Measurements from ENCODE around the gene ARHGEF12. TPM values are rescaled to one million over a fixed set of nuclear protein-coding genes. Genes with fewer than 3 reads are reported as not detected.

Gene ARHGEF12
- total RNA-seq, 1 donor from 2014 or later, result 121 TPM

DNA sequence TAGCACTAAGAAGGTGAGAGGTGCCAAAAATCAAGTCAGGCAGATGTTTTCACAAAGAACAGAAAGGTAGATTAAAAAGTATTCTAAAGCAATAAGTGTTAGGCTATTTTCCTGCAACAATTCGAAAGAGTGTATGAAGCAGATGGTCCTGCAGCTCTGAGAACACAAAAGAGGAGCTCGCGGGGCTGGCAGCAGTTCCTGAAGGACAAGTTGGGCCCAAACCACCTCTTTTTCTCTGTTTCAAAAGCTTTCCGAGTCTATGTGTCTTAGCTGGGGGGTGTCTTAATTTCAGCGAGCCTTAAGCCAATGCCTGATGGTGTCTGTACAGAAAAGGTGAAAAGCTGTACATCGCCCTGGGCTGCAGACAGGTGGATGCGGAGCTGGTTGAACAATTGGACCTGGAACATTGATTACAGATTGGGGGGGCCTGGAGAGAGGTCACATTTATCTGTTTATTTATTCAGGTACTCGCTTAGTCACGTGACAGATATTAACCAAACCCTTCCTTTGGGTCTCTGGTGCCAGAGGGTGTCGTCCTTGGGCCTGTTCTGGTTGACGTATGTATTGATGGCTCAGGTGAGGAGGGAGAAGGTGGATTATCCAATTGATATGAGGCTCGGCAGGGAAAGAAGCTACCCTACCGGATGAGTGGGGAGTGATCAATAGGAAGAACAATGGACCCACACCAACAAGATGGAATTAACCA is 200.0 kb downstream of the ARHGEF12 start:
- TF ChIP-seq, protein P1, sequence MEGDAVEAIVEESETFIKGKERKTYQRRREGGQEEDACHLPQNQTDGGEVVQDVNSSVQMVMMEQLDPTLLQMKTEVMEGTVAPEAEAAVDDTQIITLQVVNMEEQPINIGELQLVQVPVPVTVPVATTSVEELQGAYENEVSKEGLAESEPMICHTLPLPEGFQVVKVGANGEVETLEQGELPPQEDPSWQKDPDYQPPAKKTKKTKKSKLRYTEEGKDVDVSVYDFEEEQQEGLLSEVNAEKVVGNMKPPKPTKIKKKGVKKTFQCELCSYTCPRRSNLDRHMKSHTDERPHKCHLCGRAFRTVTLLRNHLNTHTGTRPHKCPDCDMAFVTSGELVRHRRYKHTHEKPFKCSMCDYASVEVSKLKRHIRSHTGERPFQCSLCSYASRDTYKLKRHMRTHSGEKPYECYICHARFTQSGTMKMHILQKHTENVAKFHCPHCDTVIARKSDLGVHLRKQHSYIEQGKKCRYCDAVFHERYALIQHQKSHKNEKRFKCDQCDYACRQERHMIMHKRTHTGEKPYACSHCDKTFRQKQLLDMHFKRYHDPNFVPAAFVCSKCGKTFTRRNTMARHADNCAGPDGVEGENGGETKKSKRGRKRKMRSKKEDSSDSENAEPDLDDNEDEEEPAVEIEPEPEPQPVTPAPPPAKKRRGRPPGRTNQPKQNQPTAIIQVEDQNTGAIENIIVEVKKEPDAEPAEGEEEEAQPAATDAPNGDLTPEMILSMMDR (IDR thresholded peaks at IDR 0.05), result no peak
- ATAC-seq (no peak), DNase-seq (no peak)
- no peaks in the 10 kb centered on the region for H3K36me3 ChIP-seq
- intact Hi-C loops (cut with DNase I), result no loop called here
- H3K27ac ChIP-seq, result no peak overlapping the region
- H3K27me3 ChIP-seq (ENCODE audit: low read depth), result no peaks in the 10 kb centered on the region
- H3K4me1 ChIP-seq, result no peaks in the 10 kb centered on the region
- H3K9me3 ChIP-seq, result no peaks in the 10 kb centered on the region
- no peak overlapping the region for H3K4me3 ChIP-seq

DNA sequence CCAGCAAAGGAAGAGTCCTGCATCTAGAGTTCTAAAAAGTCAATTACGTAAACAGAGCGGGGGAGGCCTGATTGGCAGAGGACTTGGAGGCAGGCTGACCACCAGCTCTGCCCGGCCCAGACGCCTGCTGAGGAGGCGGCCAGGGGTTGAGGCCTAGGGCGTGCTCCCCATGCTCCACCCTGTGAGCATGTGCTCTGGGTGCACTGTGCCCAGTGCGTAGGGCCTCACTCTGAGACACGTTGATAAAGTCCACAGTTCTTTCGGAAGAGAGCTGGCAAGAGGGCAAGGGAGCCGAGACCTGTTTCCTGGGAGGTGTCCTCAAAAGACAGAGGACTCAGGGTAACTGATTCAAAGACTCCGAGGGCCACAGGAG is 200.6 kb downstream of the ARHGEF12 start:
- no peak overlapping the region for H3K27ac ChIP-seq
- H3K4me3 ChIP-seq, result no peak overlapping the region
- intact Hi-C loops (cut with DNase I), result no loop called here
- H3K9me3 ChIP-seq, result no peaks in the 10 kb centered on the region
- H3K4me1 ChIP-seq, result no peaks in the 10 kb centered on the region
- no peaks in the 10 kb centered on the region for H3K36me3 ChIP-seq
- TF ChIP-seq, protein P1 (IDR thresholded peaks at IDR 0.05), result no peak
- ATAC-seq (no peak), DNase-seq (no peak)
- no peaks in the 10 kb centered on the region for H3K27me3 ChIP-seq (ENCODE audit: low read depth)

DNA sequence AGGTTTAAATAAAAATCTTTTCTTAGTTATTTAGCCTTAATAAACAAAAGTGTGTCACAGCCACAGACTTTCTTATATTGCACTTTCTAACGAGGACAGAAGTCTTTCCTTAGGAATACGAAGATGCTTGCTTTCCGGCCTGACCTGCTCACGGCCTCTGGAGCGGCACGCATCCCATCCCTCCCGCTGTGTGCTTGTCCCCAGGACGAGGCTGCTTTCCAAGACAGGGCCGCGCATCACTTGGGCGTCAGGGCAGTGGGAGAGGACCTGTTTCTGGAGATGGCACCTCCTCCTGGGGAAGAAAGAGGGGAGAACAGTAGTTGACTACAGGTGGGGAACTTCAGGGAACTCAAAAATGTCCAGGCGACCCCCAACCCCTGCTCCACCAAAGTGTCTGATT is 201.8 kb downstream of the ARHGEF12 start:
- Histone ChIP-seq H3K27me3 (ENCODE audit: low read depth) (no peaks in the 10 kb centered on the region), H3K4me1 (no peaks in the 10 kb centered on the region), H3K4me3 (no peak overlapping the region), H3K9me3 (peaks cover 5% of the 10 kb centered on the region), H3K36me3 (no peaks in the 10 kb centered on the region), H3K27ac (no peak overlapping the region)
- TF ChIP-seq, protein P1 (IDR thresholded peaks at IDR 0.05), result no peak
- intact Hi-C loops (cut with DNase I), result no loop called here
- ATAC-seq, result no peak
- DNase-seq, result no peak

DNA sequence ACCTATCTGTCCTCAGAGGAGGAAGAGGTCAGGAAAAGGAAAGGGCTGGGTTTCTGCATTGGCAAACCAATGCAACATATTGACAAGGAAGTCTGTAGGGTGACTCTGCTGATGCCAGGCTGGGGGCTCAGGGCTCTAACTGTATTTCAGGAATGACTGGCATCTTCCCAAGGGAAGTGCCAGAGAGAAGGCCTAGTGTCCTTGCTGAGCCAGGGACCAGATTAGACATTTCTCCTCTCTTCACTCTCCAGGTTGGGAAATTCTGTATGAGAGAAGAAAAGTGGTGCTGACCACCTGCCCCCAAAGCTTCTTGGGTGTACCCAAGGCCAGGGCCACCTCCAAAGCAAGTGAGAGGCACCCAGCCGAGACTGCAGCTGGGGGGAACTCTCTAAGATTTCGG is 202.5 kb downstream of the ARHGEF12 start:
- no peak overlapping the region for H3K27ac ChIP-seq
- no peak for ATAC-seq
- H3K27me3 ChIP-seq (ENCODE audit: low read depth), result no peaks in the 10 kb centered on the region
- no peaks in the 10 kb centered on the region for H3K4me1 ChIP-seq
- peaks cover 5% of the 10 kb centered on the region for H3K9me3 ChIP-seq
- intact Hi-C loops (cut with DNase I), result no loop called here
- TF ChIP-seq, protein P1 (IDR thresholded peaks at IDR 0.05), result no peak
- H3K4me3 ChIP-seq, result no peak overlapping the region
- no peak for DNase-seq
- no peaks in the 10 kb centered on the region for H3K36me3 ChIP-seq

Other genes with a start within 250 kb of the ARHGEF12 start
- gene TRIM29, start 198.3 kb upstream of the ARHGEF12 start, total RNA-seq, result 8.3 TPM
- gene OAF, start 125.4 kb upstream of the ARHGEF12 start, total RNA-seq, result 17.8 TPM
- 4.6 TPM for gene POU2F3, start 96.3 kb upstream of the ARHGEF12 start, total RNA-seq
- gene TLCD5, start 11.1 kb upstream of the ARHGEF12 start, total RNA-seq, result 3.5 TPM
- 2.2 TPM for gene GRIK4, start 175.3 kb downstream of the ARHGEF12 start, total RNA-seq

Data from lower lobe of right lung (tissue), 2 donors.